ENCODE results near the gene KLHL18.

Gene KLHL18

GRCh38 chr3:47324278-47324865, 41.6 kb downstream of the KLHL18 start:
- Mint-ChIP-seq H3K27ac (no peak overlapping the region), H3K9me3 (no peaks in the 10 kb centered on the region), H3K4me3 (no peak overlapping the region), H3K4me1 (no peaks in the 10 kb centered on the region), H3K36me3 (ENCODE audit: low read depth) (peaks cover 44% of the 10 kb centered on the region), H3K27me3 (ENCODE audit: low read depth) (no peaks in the 10 kb centered on the region)
- TF ChIP-seq, protein P1, sequence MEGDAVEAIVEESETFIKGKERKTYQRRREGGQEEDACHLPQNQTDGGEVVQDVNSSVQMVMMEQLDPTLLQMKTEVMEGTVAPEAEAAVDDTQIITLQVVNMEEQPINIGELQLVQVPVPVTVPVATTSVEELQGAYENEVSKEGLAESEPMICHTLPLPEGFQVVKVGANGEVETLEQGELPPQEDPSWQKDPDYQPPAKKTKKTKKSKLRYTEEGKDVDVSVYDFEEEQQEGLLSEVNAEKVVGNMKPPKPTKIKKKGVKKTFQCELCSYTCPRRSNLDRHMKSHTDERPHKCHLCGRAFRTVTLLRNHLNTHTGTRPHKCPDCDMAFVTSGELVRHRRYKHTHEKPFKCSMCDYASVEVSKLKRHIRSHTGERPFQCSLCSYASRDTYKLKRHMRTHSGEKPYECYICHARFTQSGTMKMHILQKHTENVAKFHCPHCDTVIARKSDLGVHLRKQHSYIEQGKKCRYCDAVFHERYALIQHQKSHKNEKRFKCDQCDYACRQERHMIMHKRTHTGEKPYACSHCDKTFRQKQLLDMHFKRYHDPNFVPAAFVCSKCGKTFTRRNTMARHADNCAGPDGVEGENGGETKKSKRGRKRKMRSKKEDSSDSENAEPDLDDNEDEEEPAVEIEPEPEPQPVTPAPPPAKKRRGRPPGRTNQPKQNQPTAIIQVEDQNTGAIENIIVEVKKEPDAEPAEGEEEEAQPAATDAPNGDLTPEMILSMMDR (IDR thresholded peaks at IDR 0.05; ENCODE audit: unreplicated experiment in 3 of 3) = peak; percentile 62 to 73 (median 63)

- Mint-ChIP-seq H3K36me3 (ENCODE audit: low read depth) (peaks cover 72% of the 10 kb centered on the region), H3K4me1 (peaks cover 13% of the 10 kb centered on the region), H3K4me3 (no peak overlapping the region), H3K27ac (no peak overlapping the region), H3K27me3 (ENCODE audit: low read depth) (no peaks in the 10 kb centered on the region), H3K9me3 (no peaks in the 10 kb centered on the region)
- TF ChIP-seq, protein P1 (IDR thresholded peaks at IDR 0.05; ENCODE audit: unreplicated experiment in 3 of 3) = no peak
These were observed 51.2 kb downstream of the KLHL18 start for GRCh38 chr3:47333907-47334306.

DNA sequence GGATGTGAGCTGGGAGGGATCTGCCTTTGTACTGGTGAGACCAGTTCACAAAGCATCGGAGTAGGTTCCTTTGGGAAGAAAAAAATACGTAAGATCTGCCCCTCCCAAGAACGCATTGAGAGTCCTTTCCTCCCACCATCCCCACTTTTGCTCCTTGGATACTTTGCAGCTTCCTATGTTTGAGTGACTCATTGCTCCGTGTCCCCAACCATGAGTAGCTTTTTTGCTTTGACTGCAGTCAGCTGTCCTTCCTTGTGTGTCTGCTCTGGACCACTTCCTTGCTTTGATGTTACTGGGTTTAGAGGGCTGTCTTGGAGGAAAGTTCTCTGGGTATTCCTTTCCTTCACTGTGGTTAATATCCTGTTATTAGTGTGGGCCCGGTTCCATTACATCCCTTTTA, 54.9 kb downstream of the KLHL18 start:
- Mint-ChIP-seq H3K9me3 (no peaks in the 10 kb centered on the region), H3K4me3 (no peak overlapping the region), H3K4me1 (peaks cover 19% of the 10 kb centered on the region), H3K27me3 (ENCODE audit: low read depth) (no peaks in the 10 kb centered on the region), H3K27ac (peak overlapping the region in 2 of 3 experiments; percentile 7 to 65), H3K36me3 (ENCODE audit: low read depth) (peaks cover 65% of the 10 kb centered on the region)
- TF ChIP-seq, protein P1 (IDR thresholded peaks at IDR 0.05; ENCODE audit: unreplicated experiment in 3 of 3) = no peak

GRCh38 chr3:47339951-47340350, 57.2 kb downstream of the KLHL18 start:
- Mint-ChIP-seq H3K4me3 (peak overlapping the region in 1 of 3 experiments; percentile 43), H3K27me3 (ENCODE audit: low read depth) (no peaks in the 10 kb centered on the region), H3K27ac (peak overlapping the region; percentile 30 to 80 (median 44)), H3K4me1 (peaks cover 19% of the 10 kb centered on the region), H3K36me3 (ENCODE audit: low read depth) (peaks cover 53% of the 10 kb centered on the region), H3K9me3 (no peaks in the 10 kb centered on the region)
- TF ChIP-seq, protein P1 (IDR thresholded peaks at IDR 0.05; ENCODE audit: unreplicated experiment in 3 of 3) = no peak

GRCh38 chr3:47340866-47341265, 58.1 kb downstream of the KLHL18 start:
- Mint-ChIP-seq H3K4me3 (no peak overlapping the region), H3K4me1 (peaks cover 19% of the 10 kb centered on the region), H3K27me3 (ENCODE audit: low read depth) (no peaks in the 10 kb centered on the region), H3K9me3 (no peaks in the 10 kb centered on the region), H3K27ac (no peak overlapping the region), H3K36me3 (ENCODE audit: low read depth) (peaks cover 61% of the 10 kb centered on the region)
- TF ChIP-seq, protein P1 (IDR thresholded peaks at IDR 0.05; ENCODE audit: unreplicated experiment in 3 of 3) = no peak

GRCh38 chr3:47342151-47342550, 59.4 kb downstream of the KLHL18 start:
- peaks cover 10% of the 10 kb centered on the region for H3K4me1 Mint-ChIP-seq
- H3K36me3 Mint-ChIP-seq (ENCODE audit: low read depth) = peaks cover 51% of the 10 kb centered on the region
- no peak overlapping the region for H3K27ac Mint-ChIP-seq
- no peaks in the 10 kb centered on the region for H3K27me3 Mint-ChIP-seq (ENCODE audit: low read depth)
- H3K4me3 Mint-ChIP-seq = no peak overlapping the region
- TF ChIP-seq, protein P1 (IDR thresholded peaks at IDR 0.05; ENCODE audit: unreplicated experiment in 3 of 3) = no peak
- no peaks in the 10 kb centered on the region for H3K9me3 Mint-ChIP-seq
